GM23248 (cell line): ENCODE data around the gene SNAI3.

ENCODE experiments used
- EZH2 ChIP-seq: fragments of 200-600 bp; sonication (generic); IDR thresholded peaks from 2 replicates; pipeline ENCODE4 v1.6.1; 2018; ENCODE audit warnings: antibody characterized with exemption, mild to moderate bottlenecking; ENCODE audit not compliant: insufficient read depth, poor library complexity, severe bottlenecking
- EZH2phosphoT487 ChIP-seq: fragments of 200-600 bp; sonication (generic); IDR thresholded peaks from 2 replicates; pipeline ENCODE4 v1.6.1; 2018; ENCODE audit warnings: antibody characterized with exemption, moderate library complexity, mild to moderate bottlenecking, low read depth; ENCODE audit not compliant: insufficient read depth

- TF ChIP-seq EZH2 (no peak), EZH2phosphoT487 (no peak)
Observed at GRCh38 chr16:88665148-88665547, 21.2 kb downstream of the SNAI3 start.
